NCI-H1436 treated with DMSO at 0.1 percent for 48 hours (cell line): ENCODE measurements around the gene CALHM1.
"Not testable (repeated sequence)": the region's sequence is repeated elsewhere in the genome, so short reads cannot be mapped to it uniquely, and the experiment has no call there.

Source experiments
- DNase-seq: peaks from one replicate; lab custom pipeline; 2025; lab: John Stamatoyannopoulos, UW

The CALHM1 gene

DNA sequence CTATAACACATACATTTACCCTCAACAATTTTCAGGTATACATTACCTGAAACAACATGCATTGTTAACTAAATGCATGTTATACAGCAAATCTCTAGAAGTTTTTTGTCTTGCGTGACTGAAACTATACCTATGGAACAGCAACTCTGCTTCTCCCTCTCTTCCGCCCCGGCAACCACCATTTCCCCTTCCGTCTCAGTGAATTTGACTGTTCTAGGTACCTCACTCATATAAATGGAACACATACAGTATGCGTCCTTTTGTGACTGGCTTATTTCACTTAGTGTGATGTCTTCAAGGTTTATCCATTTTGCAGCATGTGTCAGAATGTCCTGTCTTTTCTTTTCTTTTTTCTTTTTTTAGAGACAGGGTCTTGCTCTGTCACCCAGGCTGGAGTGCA, 29.1 kb downstream of the CALHM1 start:
- no peak for DNase-seq

DNA sequence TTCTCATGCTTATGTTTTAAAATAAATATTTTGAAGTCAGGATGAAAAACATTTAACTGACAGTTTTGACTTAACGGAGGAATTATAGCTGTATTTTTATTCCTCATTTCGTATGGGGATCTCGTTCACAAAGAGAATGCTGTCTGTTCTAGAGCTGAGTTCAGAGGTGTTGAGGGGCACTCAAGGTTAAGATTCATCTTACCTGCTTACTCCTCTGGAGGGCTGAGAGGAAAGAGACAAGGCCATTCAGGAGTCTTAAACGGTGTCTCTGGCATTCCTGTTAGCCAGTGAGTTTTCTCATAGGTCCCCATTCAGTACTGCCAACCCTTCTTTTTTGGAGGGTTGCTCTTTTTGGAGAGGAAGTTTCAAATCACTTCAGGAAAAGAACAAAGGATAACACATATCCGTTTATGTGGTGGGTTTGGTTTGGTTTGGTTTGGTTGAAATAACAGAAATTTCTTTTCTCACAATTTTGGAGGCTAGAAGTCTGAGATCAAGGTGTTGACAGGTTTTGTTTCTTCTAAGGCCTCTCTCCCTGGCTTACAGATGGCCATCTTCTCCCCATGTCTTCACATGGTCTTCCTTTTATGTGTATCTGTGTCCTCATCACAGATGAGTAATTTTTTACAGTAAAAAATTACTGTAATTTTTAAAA, 29.6 kb downstream of the CALHM1 start:
- no peak for DNase-seq

- DNase-seq: no peak
Observed at GRCh38 chr10:103427866-103428265, 30.8 kb downstream of the CALHM1 start.

DNA sequence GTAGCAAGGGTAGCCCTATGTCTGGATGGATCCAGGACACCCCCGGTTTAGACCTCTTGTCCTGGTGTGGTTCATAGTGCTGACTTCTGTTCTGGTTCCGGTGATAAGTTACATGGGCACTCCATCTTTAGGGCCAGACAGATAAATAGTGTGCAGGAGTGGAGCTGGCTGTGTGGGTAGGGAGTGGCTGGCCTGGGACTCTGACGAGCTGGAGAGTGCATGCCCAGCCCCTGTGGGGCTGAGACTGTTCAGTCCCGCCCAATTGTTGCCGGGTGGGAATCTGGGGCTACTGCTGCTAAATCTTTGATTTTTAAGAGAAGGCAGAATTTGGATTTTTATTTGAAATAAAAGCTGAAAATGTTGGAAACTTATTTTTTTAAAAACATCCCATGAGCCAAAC, 35.0 kb downstream of the CALHM1 start:
- no peak for DNase-seq

DNA sequence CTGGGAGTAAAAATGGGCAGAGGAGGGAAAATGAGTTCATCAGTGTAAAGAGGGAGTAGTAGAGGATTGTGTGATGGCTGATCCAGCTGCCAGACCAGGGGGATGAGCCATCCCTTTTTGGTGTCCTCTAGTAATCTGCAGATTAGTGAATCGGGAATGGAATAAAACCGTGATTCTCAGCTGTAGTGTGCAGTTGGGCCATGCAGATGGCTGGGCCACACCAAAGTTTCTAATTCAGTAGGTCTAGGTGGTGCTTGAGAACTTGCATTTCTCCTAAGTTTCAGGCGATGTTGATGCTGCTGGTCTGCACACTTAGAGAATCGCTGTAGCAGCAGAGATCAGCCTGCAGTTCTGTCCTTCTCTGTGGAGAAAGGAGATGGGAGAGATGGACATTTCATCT, 39.6 kb downstream of the CALHM1 start:
- no peak for DNase-seq

DNA sequence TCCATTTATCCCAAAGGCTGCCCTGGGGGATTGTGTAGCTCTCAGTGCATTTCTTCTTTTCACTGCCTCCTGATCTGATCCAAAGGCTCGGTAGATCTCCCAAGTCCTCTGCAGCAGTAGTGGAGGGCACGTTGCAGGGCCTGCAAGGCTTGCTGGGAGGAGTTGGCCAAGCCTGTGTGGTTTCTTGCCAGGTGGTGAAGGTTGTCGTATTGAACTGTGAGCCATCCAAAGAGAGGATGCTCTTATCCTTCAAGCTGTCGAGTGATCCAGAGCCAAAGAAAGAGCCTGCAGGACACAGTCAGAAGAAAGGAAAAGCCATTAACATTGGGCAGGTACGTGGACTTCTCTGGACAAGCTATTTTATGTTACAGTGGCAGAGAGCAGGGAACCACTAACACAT, 41.1 kb downstream of the CALHM1 start:
- no peak for DNase-seq

GRCh38 chr10:103417148-103417469, 41.6 kb downstream of the CALHM1 start:
- not testable (repeated sequence) for DNase-seq

DNA sequence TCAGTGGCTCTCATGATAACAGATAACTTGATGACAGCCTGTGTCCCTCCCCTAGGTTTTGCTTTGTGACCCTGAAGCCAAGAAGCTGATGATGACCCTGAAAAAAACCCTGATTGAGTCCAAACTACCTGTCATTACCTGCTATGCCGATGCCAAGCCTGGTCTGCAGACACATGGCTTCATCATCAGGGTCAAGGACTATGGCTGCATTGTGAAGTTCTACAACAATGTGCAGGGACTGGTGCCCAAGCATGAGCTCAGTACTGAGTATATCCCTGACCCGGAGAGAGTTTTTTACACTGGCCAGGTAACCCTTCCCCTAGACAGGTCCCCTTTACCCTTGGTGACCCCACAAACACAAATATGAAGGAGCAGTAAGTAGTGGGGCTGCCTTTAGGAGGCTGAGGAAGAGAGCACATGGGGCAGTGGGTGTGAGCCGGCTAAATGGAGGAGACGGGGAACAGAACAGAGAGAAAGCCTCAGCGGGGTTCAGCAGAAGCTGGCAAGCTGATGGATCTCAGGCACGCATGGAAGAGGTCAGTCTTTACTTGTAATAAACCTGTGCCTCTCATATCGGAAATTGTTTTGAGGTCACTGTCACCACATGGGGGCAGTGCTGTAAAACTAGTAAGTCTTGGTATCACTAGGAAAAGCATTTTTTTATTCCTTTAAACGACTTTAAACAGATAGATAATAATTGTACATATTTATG, 42.1 kb downstream of the CALHM1 start:
- no peak for DNase-seq

DNA sequence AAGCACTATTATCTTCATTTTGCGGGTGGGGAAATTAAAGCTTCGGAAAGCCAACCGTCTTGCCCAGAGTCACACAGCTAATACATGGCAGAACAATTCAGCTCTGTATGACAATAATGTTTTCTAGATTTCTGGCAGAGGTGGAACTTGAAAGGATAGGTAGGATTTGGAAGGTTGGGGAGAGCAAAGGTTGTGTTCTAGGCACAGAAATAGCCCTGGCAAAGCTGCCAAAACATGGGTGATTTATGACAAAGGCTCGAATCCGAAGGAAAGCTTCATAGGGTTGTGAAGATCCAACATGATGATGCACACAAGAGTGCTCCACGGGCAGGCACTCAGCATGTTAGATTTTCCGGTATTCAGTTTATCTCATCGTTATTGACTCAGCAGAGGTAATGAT, 43.1 kb downstream of the CALHM1 start:
- no peak for DNase-seq

GRCh38 chr10:103413564-103413963, 45.1 kb downstream of the CALHM1 start:
- no peak for DNase-seq
